Stimulated activated effector memory CD8-positive, alpha-beta T cell treated with anti-CD3 and anti-CD28 coated beads, Interleukin-12 subunit alpha, Interleukin-12 subunit beta, amount 100 ng/mL, for 72 hours (primary cell): ENCODE measurements around the gene TFF1.

ENCODE experiments used
- ATAC-seq: fragments of 150-1000 bp; cut with Tn5 transposase; 2 replicates; pipeline ENCODE4 v1.10.0; 2021
- DNase-seq, 2 donors: peaks; one replicate each; pipeline ENCODE4 v3.0.0; 2021 to 2022; ENCODE audit warnings: low spot score in 2 of 2
- H3K27ac Mint-ChIP-seq: one replicate; pipeline ENCODE4 v1.8.0; 2022; ENCODE audit warnings: mild to moderate bottlenecking, mixed read lengths
- H3K36me3 Mint-ChIP-seq: one replicate; pipeline ENCODE4 v1.8.0; 2022; ENCODE audit warnings: mild to moderate bottlenecking, mixed read lengths
- H3K4me1 Mint-ChIP-seq: one replicate; pipeline ENCODE4 v1.8.0; 2022; ENCODE audit warnings: mixed read lengths
- H3K4me3 Mint-ChIP-seq: one replicate; pipeline ENCODE4 v1.8.0; 2022; ENCODE audit warnings: mild to moderate bottlenecking, mixed read lengths
- H3K9me3 Mint-ChIP-seq: one replicate; pipeline ENCODE4 v1.8.0; 2022; ENCODE audit warnings: mixed read lengths

The TFF1 gene

DNA sequence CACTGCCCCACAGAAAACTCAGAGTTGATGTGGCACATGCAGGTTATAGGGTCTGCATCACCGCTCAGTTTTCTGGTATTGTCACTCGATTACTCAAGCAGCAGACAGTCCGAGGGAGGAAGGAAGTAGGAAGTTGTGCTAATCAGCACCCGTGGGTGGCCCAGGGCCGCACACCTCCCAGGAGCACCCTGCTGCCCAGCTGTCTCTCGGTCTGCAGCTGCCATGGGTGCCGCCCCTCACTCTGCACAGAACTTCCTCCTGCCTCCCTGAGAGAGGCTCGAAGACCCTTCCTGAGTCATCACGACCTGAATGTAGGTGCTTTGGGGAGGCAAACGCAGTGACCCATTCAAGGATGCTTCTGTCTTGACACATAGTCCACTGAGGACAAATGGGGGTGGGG is 47.0 kb downstream of the TFF1 start:
- H3K27ac Mint-ChIP-seq = peak overlapping the region; percentile 72
- H3K9me3 Mint-ChIP-seq = no peaks in the 10 kb centered on the region
- ATAC-seq (peak; percentile 81), DNase-seq (peak in 1 of 2 donors; percentile 52)
- no peak overlapping the region for H3K4me3 Mint-ChIP-seq
- H3K36me3 Mint-ChIP-seq = no peaks in the 10 kb centered on the region
- peaks cover 12% of the 10 kb centered on the region for H3K4me1 Mint-ChIP-seq

DNA sequence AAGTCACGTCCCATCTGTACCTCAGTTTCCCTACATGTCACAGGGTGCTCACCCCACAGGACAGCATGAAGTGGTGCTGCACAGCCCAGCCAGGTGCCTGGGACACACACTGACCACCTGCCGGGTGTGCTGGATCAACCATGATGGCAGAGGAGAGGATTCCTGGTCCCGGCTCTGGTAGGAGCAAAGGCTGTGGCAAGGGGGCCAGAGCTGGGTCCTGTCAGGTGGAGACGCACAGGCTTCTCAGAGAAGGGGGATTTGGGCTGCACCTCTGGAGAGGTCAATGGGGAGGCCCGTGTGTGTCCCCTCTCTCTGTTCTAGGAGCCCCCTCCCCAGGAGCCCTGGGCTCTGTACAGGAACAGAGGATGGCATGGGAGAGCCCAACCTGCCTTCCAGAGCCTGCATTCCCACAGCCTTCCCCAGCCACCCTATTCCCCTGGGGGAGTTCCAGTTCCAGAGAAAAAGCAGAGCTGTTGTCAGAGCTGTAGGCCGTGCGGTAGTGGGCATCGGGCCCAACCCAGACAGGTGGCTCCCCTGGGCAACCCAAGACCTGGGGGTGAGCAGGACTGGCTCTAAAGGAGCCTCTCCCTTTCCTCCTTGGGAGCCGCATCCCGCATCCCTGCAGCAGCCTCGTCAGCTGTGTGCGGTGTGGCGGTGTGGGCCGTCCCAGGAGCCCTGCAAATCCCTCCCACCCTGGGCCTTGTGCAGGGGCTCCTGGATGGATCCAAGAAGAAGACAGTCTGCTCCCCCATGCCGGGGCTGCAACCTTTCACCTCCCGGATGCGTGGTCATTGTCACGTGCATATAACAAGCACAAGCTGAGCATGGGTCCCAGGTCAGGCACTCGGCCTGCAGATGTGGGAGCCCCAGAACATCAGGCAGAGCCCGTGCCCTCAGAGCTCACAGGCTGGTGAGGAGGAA is 48.2 kb downstream of the TFF1 start:
- Mint-ChIP-seq H3K36me3 (no peaks in the 10 kb centered on the region), H3K4me3 (no peak overlapping the region), H3K27ac (no peak overlapping the region), H3K9me3 (no peaks in the 10 kb centered on the region), H3K4me1 (peaks cover 12% of the 10 kb centered on the region)
- DNase-seq = no peak
- ATAC-seq = no peak

DNA sequence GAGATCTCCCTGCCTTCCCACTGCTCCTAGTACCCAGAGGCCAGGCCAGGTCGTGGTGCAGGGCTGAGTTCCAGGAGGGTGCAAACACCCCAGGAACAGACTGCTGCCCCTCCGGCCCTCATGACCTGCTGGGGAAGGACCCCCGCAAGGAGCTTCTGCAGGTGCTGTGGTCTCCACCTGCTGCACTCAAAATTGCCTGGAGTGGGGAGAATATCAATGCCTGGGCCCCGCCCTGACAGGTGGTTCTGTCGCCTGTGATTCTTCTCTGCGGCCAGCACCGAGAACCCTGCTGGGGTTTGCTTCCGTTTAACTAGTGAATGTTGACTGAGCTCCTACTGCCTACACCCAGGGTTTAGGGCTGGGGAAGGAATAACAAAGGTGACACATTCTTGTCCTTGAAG is 49.0 kb downstream of the TFF1 start:
- DNase-seq = no peak
- no peaks in the 10 kb centered on the region for H3K36me3 Mint-ChIP-seq
- H3K4me1 Mint-ChIP-seq = peaks cover 12% of the 10 kb centered on the region
- H3K27ac Mint-ChIP-seq = no peak overlapping the region
- H3K4me3 Mint-ChIP-seq = no peak overlapping the region
- no peak for ATAC-seq
- no peaks in the 10 kb centered on the region for H3K9me3 Mint-ChIP-seq

DNA sequence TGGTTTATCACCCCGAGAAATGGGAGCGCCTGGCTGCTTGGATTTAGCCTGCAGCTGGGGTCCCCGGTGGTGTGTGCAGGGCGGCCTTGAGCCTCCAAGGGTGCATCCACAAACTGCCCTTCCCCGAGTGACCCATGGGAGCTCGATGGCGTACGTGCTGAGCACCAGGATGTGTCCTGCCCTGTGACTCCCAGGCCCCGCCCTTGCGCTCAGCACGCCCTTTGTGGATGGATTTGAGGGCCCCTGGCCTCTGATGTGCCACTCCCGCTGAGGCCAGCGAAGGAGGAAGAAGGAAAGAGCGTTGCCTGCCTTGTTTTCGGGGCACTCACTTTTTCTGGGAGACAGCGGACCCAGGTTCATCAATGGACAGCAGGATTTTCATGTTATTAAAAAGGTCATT is 49.4 kb downstream of the TFF1 start:
- Mint-ChIP-seq H3K36me3 (no peaks in the 10 kb centered on the region), H3K4me1 (peaks cover 12% of the 10 kb centered on the region), H3K9me3 (no peaks in the 10 kb centered on the region), H3K4me3 (no peak overlapping the region), H3K27ac (no peak overlapping the region)
- no peak for DNase-seq
- ATAC-seq = no peak

DNA sequence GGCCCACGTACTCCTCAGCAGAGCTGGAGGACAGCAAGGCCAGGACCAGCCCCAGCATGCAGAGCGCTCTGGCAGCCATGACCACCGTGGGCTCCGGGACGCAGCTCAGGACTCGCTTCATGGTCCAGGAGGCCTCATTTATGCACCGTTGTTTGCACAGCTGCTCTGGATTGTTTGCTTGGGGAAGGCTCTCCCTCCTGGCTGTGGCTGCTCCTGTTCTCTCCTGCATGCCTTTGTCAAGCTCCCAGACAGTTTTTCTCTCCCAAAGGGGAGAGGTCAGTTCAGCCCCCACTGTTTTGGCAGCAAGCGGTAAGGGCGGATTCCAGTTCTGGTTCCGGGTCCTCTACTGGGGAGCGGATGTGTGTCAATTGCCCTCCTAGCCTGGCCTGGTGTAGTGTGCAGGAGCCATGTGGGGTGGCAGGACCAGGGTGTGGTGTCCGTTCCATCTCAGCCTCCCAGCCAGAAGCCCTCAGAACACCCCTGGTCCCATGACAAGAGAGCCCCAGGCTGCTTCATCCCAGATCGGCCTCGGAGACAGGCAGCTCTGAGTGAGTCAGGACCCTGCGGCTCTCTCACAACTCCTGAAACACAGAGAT is 50.9 kb downstream of the TFF1 start, which contains the start of gene TFF3:
Gene TFF3, minus strand, starts transcription at position 114 of the 596 bp plus-strand sequence. Its CDS starts 35 bp downstream, at position 79.
- no peak for ATAC-seq
- no peak within 1 kb of the TSS for H3K27ac Mint-ChIP-seq

DNA sequence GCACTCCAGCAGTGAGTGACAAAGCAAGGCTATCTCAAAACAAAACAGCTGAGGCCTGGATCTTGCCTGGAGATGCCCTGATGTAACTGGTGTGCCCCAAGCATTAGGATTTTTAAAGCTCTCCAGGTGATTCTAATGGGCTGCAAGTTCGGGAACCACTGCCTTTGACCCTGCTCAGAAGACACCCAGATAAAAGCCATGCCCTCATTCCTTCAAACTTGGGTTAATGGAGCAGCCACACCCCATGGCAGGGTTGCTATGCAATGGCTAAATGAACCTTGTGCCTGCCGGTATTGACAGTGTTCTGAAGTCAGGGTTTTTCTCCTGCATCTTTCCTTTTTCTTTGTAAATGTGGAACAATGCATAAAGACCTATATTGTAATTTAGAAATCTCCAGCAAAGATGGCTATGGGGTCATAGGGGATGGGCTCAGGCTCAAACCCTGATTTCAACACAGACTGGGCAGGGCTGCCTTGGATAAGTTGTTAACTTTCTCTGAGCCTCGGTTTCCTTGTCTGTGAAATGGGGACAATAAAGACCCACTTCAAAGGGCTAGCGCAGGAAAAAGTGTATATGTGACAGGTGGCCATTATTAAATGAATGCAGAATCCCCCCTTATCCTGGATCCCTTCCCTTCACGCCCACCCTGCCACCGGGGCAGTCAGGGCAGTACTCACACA is 51.6 kb downstream of the TFF1 start:
- peaks cover 7% of the 10 kb centered on the region for H3K4me1 Mint-ChIP-seq
- DNase-seq (no peak), ATAC-seq (no peak)
- H3K9me3 Mint-ChIP-seq = no peaks in the 10 kb centered on the region
- H3K27ac Mint-ChIP-seq = no peak overlapping the region
- no peak overlapping the region for H3K4me3 Mint-ChIP-seq
- no peaks in the 10 kb centered on the region for H3K36me3 Mint-ChIP-seq

More for the DNA sequence above, 50.9 kb downstream of the TFF1 start, which contains the start of gene TFF3:
- no peaks in the 10 kb centered on the region for H3K9me3 Mint-ChIP-seq
- H3K36me3 Mint-ChIP-seq = no peaks in the 10 kb centered on the region
- peaks cover 12% of the 10 kb centered on the region for H3K4me1 Mint-ChIP-seq
- DNase-seq = no peak
- no peak within 1 kb of the TSS for H3K4me3 Mint-ChIP-seq

DNA sequence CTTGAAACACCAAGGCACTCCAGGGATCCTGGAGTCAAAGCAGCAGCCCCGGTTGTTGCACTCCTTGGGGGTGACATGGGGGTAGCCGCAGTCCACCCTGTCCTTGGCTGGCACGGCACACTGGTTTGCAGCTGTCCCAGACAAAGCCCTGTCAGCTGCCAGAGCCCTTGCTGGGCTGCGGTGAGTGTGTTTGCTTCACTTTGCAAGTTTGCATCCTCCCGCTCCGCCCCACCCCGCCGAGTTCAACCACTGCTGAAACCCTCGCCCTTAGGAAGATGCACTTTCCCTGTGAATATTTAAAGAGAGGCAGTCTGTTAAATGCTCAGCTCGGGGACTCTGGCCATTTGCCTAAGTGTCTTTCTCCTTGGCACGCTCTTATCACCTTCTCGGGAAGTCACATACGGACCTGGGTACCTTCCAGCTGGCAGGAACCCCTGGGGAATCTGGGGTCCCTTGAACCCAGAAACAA is 52.8 kb downstream of the TFF1 start:
- H3K9me3 Mint-ChIP-seq = no peaks in the 10 kb centered on the region
- no peak overlapping the region for H3K27ac Mint-ChIP-seq
- ATAC-seq (peak; percentile 8), DNase-seq (no peak)
- no peaks in the 10 kb centered on the region for H3K36me3 Mint-ChIP-seq
- no peaks in the 10 kb centered on the region for H3K4me1 Mint-ChIP-seq
- H3K4me3 Mint-ChIP-seq = no peak overlapping the region

DNA sequence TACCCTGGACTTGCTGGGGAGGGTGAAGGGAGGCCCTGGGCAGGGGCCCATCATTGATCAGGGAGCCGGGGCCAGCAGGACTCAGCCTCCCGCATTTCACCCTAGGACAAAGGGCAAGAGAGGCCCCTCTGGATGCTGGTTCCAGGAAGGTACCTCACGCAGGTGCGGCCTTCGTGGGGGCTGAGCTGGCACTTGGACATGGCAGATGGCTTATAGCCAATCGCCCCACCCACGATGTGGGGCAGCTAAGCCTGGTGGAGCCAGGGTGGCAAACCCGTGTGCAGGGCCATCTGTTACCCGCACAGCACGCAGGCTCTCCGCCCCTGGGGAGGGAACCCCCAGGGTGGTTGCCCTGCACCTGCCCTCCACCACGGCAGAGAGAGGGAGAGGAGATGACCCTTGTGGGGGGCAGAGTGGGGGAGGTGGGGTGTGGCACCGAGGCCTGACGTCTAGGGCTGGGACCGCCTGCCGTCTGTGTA is 53.7 kb downstream of the TFF1 start:
- no peak overlapping the region for H3K4me3 Mint-ChIP-seq
- ATAC-seq (no peak), DNase-seq (no peak)
- H3K4me1 Mint-ChIP-seq = no peaks in the 10 kb centered on the region
- no peaks in the 10 kb centered on the region for H3K9me3 Mint-ChIP-seq
- no peaks in the 10 kb centered on the region for H3K36me3 Mint-ChIP-seq
- H3K27ac Mint-ChIP-seq = no peak overlapping the region
